IMR-90 (cell line): ENCODE data around the gene C3orf18. TPM values are rescaled to one million over a fixed set of nuclear protein-coding genes. Genes with fewer than 3 reads are reported as not detected.

Experiments used
- ATAC-seq: fragments of 200-7000 bp; cut with Tn5 transposase; 2 replicates; pipeline ENCODE4 v1.9.1; 2020; ENCODE audit warnings: low read depth, mild to moderate bottlenecking, moderate library complexity
- BruUV-seq: library from RNA; stranded (reverse); fragments of 400-500 nt; replicated peaks from 2 replicates; lab custom pipeline; 2021; lab: Mats Ljungman, UMichigan
- CTCF ChIA-PET: fragments of 300-600 bp; formaldehyde crosslinking; extraction: SDS; loops from one replicate; lab custom pipeline; 2021; ENCODE audit warnings: antibody characterized with exemption; lab: Yijun Ruan, JAX
- POLR2A ChIA-PET: fragments of 300-600 bp; sonication (Branson Sonifier 250); formaldehyde crosslinking; loops from one replicate; lab custom pipeline; 2022; ENCODE audit warnings: antibody characterized with exemption; ENCODE audit not compliant: unreplicated experiment; lab: Charles Lee
- DNase-seq: peaks from one replicate; pipeline ENCODE4 v3.0.0; 2013
- H2AFZ ChIP-seq: replicated peaks from 2 replicates; pipeline ENCODE3; 2013; ENCODE audit warnings: low read length, mild to moderate bottlenecking; ENCODE audit not compliant: poor library complexity
- H2AK5ac ChIP-seq: 2 replicates; pipeline ENCODE4 v1.6.1; 2013; ENCODE audit warnings: low read depth, low read length, inconsistent platforms
- H2AK9ac ChIP-seq: replicated peaks from 2 replicates; pipeline ENCODE3; 2013; ENCODE audit warnings: mild to moderate bottlenecking, low read depth, low read length, moderate library complexity; ENCODE audit not compliant: poor library complexity
- H2BK120ac ChIP-seq: 2 replicates; pipeline ENCODE4 v1.6.1; 2013; ENCODE audit warnings: low read depth, low read length, inconsistent platforms
- H2BK15ac ChIP-seq: 3 replicates; pipeline ENCODE4 v1.6.1; 2013; ENCODE audit warnings: low read depth, low read length, inconsistent platforms
- H2BK20ac ChIP-seq: 2 replicates; pipeline ENCODE4 v1.6.1; 2013; ENCODE audit warnings: low read depth, mild to moderate bottlenecking, inconsistent platforms, low read length, moderate library complexity
- H2BK5ac ChIP-seq: 2 replicates; pipeline ENCODE4 v1.6.1; 2013; ENCODE audit warnings: mild to moderate bottlenecking, low read depth, low read length, inconsistent platforms; ENCODE audit not compliant: poor library complexity, severe bottlenecking
- H3K14ac ChIP-seq: replicated peaks from 2 replicates; pipeline ENCODE4 v1.6.1; 2013; ENCODE audit warnings: low read depth, low read length, inconsistent platforms
- H3K18ac ChIP-seq: 2 replicates; pipeline ENCODE4 v1.6.1; 2013; ENCODE audit warnings: low read depth, low read length, control low read depth
- H3K23ac ChIP-seq: 2 replicates; pipeline ENCODE4 v1.6.1; 2013; ENCODE audit warnings: low read depth, low read length, inconsistent platforms
- H3K27ac ChIP-seq: 2 replicates; pipeline ENCODE4 v1.5.1; 2013; ENCODE audit warnings: mild to moderate bottlenecking, control low read depth, low read length; ENCODE audit not compliant: insufficient read depth
- H3K27me3 ChIP-seq: 2 replicates; pipeline ENCODE4 v1.6.1; 2013; ENCODE audit warnings: low read length; ENCODE audit not compliant: control insufficient read depth, insufficient read depth
- H3K36me3 ChIP-seq: 2 replicates; pipeline ENCODE4 v1.6.1; 2013; ENCODE audit warnings: low read length, mixed read lengths; ENCODE audit not compliant: control insufficient read depth, insufficient read depth
- H3K4ac ChIP-seq: 2 replicates; pipeline ENCODE4 v1.6.1; 2013; ENCODE audit warnings: low read depth, low read length, inconsistent platforms
- H3K4me1 ChIP-seq: 2 replicates; pipeline ENCODE4 v1.6.1; 2013; ENCODE audit warnings: low read length, mixed read lengths; ENCODE audit not compliant: control insufficient read depth, insufficient read depth
- H3K4me2 ChIP-seq: 2 replicates; pipeline ENCODE4 v1.6.1; 2013; ENCODE audit warnings: low read depth, mild to moderate bottlenecking, control low read depth, low read length, moderate library complexity
- H3K4me3 ChIP-seq: 2 replicates; pipeline ENCODE4 v1.5.1; 2013; ENCODE audit warnings: low read depth, mild to moderate bottlenecking, control low read depth, low read length, moderate library complexity; ENCODE audit not compliant: insufficient read depth
- H3K56ac ChIP-seq: 2 replicates; pipeline ENCODE4 v1.6.1; 2013; ENCODE audit warnings: low read length, inconsistent platforms; ENCODE audit not compliant: insufficient read depth; ENCODE audit errors: extremely low read depth
- H3K79me1 ChIP-seq, 2 experiments: 2 replicates each; pipeline ENCODE4 v1.6.1; 2013; ENCODE audit warnings: low read length in 2 of 2, inconsistent platforms in 1 of 2, low read depth in 1 of 2
- H3K9ac ChIP-seq: 2 replicates; pipeline ENCODE4 v1.6.1; 2013; ENCODE audit warnings: low read depth, low read length, control low read depth
- H3K9me1 ChIP-seq: 2 replicates; pipeline ENCODE4 v1.6.1; 2013; ENCODE audit warnings: low read length, inconsistent platforms; ENCODE audit not compliant: insufficient read depth
- H3K9me3 ChIP-seq: 2 replicates; pipeline ENCODE4 v1.6.1; 2013; ENCODE audit warnings: low read length; ENCODE audit not compliant: control insufficient read depth, insufficient read depth
- H4K20me1 ChIP-seq: 2 replicates; pipeline ENCODE4 v1.6.1; 2013; ENCODE audit warnings: low read length, inconsistent platforms; ENCODE audit not compliant: insufficient read depth
- H4K5ac ChIP-seq: 2 replicates; pipeline ENCODE4 v1.6.1; 2013; ENCODE audit warnings: mild to moderate bottlenecking, low read depth, low read length, control low read depth
- H4K8ac ChIP-seq, 2 experiments: 2 replicates each; pipeline ENCODE4 v1.6.1; 2013; ENCODE audit warnings: low read depth in 2 of 2, low read length in 2 of 2, control low read depth in 1 of 2, inconsistent platforms in 1 of 2
- H4K91ac ChIP-seq: 2 replicates; pipeline ENCODE4 v1.6.1; 2013; ENCODE audit warnings: low read depth, low read length, inconsistent platforms; ENCODE audit not compliant: insufficient read depth
- CHD1 ChIP-seq: IDR thresholded peaks from 2 replicates; pipeline ENCODE4 v1.6.1; 2012; ENCODE audit warnings: low read depth, low read length, improper control_type of control experiment
- MAFK ChIP-seq: IDR thresholded peaks from 2 replicates; pipeline ENCODE4 v1.6.1; 2012; ENCODE audit warnings: low read depth, low read length, improper control_type of control experiment
- MAZ ChIP-seq: IDR thresholded peaks from 2 replicates; pipeline ENCODE4 v1.6.1; 2012; ENCODE audit warnings: low read depth, mild to moderate bottlenecking, low read length, improper control_type of control experiment, moderate library complexity, borderline replicate concordance
- MXI1 ChIP-seq: IDR thresholded peaks from 2 replicates; pipeline ENCODE4 v1.6.1; 2012; ENCODE audit warnings: low read depth, mild to moderate bottlenecking, low read length, moderate library complexity, borderline replicate concordance
- POLR2A ChIP-seq: IDR thresholded peaks from 2 replicates; pipeline ENCODE4 v1.6.1; 2012; ENCODE audit warnings: mild to moderate bottlenecking, low read depth, low read length
- RAD21 ChIP-seq: IDR thresholded peaks from 2 replicates; pipeline ENCODE4 v1.6.1; 2012; ENCODE audit warnings: low read length, improper control_type of control experiment
- RCOR1 ChIP-seq: IDR thresholded peaks from 2 replicates; pipeline ENCODE4 v1.6.1; 2012; ENCODE audit warnings: mild to moderate bottlenecking, low read length, improper control_type of control experiment; ENCODE audit not compliant: insufficient replicate concordance
- RFX5 ChIP-seq: IDR thresholded peaks from 2 replicates; pipeline ENCODE4 v1.8.0; 2012; ENCODE audit warnings: low read depth, mild to moderate bottlenecking, low read length, moderate library complexity
- SMC3 ChIP-seq: fragments of 150-350 bp; IDR thresholded peaks from 2 replicates; pipeline ENCODE4 v1.6.1; 2016; ENCODE audit warnings: low read depth, mild to moderate bottlenecking, antibody characterized with exemption, low read length, moderate library complexity
- WGBS, 2 experiments: methylation state at CpG; one replicate each; pipeline versions ENCODE4 v1.1.5 to v1.1.7; 2013; ENCODE audit warnings: missing lambda C conversion rate in 2 of 2; ENCODE audit not compliant: insufficient read length in 1 of 2; ENCODE audit errors: extremely low coverage in 2 of 2; 5-methylcytosine and 5-hydroxymethylcytosine counted together
- dilution Hi-C: fragments of 300-500 bp; cut with HindIII; formaldehyde crosslinking; loops from one replicate; pipeline ENCODE4 v1.14.3; 2018; ENCODE audit warnings: low sequenced_read_pairs; ENCODE audit not compliant: unreplicated experiment
- in situ Hi-C: fragments of 300-500 bp; cut with MboI; formaldehyde crosslinking; loops from 3 replicates; pipeline ENCODE4 v1.14.3; 2019; ENCODE audit warnings: low sequenced_read_pairs, inconsistent platforms, mixed read lengths
- intact Hi-C: fragments of 100-400 bp; cut with micrococcal nuclease; formaldehyde crosslinking; loops from 2 replicates; pipeline ENCODE4 v1.10.0; 2022
- polyA plus RNA-seq, 3 experiments: library from polyadenylated mRNA; depleted of rRNA; stranded (reverse); fragments of >200 nt; gene quantifications; 2 replicates each; pipeline ENCODE4 v1.2.3, GENCODE V29; 2012; ENCODE audit warnings: low replicate concordance in 1 of 3
- total RNA-seq: library from RNA; depleted of rRNA; stranded (reverse); fragments of >200 nt; gene quantifications from 2 replicates; pipeline ENCODE4 v1.2.3, GENCODE V29; 2012
- TF ChIP-seq, protein P1 (sequence below): conservative IDR thresholded peaks from 2 replicates; pipeline ENCODE4 v1.5.1; 2012; ENCODE audit warnings: mild to moderate bottlenecking, low read depth, low read length, improper control_type of control experiment
- TF ChIP-seq, protein P2 (sequence below): fragments of 150-350 bp; IDR thresholded peaks from 2 replicates; pipeline ENCODE4 v1.6.1; 2017; ENCODE audit warnings: mild to moderate bottlenecking, antibody characterized with exemption, low read length, low read depth

C3orf18 gene
- total and polyA plus RNA-seq, 2 of the 4 experiments (the other 2 are of a cell fraction), result 6.8 to 10.6 TPM

DNA sequence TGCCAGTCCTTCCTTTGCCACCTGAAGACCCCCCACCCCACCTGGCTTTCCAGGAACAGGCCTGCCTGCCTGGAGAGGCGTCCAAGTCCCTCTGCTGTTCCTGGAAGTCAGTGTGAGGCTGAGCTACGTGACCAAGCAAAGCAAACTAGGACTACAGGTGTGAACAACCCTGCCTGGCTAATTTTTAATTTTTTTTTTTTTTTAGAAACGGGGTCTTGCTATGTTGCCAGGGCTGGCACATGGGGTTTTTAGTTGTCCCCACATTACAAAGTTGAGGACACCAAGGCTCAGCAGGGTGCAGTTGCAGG lies 19.2 kb upstream of the C3orf18 start:
- WGBS, 2 experiments, result no CpG with 5 or more reads among the region's 3 CpGs
- TF ChIP-seq SMC3 (no peak), MXI1 (no peak), POLR2A (no peak), MAFK (no peak), RCOR1 (no peak), RFX5 (no peak), CHD1 (no peak), RAD21 (no peak), MAZ (no peak)
- TF ChIP-seq, protein P1, sequence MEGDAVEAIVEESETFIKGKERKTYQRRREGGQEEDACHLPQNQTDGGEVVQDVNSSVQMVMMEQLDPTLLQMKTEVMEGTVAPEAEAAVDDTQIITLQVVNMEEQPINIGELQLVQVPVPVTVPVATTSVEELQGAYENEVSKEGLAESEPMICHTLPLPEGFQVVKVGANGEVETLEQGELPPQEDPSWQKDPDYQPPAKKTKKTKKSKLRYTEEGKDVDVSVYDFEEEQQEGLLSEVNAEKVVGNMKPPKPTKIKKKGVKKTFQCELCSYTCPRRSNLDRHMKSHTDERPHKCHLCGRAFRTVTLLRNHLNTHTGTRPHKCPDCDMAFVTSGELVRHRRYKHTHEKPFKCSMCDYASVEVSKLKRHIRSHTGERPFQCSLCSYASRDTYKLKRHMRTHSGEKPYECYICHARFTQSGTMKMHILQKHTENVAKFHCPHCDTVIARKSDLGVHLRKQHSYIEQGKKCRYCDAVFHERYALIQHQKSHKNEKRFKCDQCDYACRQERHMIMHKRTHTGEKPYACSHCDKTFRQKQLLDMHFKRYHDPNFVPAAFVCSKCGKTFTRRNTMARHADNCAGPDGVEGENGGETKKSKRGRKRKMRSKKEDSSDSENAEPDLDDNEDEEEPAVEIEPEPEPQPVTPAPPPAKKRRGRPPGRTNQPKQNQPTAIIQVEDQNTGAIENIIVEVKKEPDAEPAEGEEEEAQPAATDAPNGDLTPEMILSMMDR, result no peak
- TF ChIP-seq, protein P2, sequence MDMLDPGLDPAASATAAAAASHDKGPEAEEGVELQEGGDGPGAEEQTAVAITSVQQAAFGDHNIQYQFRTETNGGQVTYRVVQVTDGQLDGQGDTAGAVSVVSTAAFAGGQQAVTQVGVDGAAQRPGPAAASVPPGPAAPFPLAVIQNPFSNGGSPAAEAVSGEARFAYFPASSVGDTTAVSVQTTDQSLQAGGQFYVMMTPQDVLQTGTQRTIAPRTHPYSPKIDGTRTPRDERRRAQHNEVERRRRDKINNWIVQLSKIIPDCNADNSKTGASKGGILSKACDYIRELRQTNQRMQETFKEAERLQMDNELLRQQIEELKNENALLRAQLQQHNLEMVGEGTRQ, result no peak
- Histone ChIP-seq H4K20me1 (no peaks in the 10 kb centered on the region), H3K4me3 (no peak overlapping the region), H3K9me1 (0 out of 2 replicates have a peak, but pooled peaks cover 3% of the 10 kb centered on the region), H2AK9ac (no peak overlapping the region), H3K4ac (no peak overlapping the region), H3K4me1 (no peaks in the 10 kb centered on the region; the same call in 1 of the 2 replicates), H3K9me3 (no peaks in the 10 kb centered on the region), H2AK5ac (no peak overlapping the region), H3K14ac (no peak overlapping the region), H2BK120ac (no peak overlapping the region), H3K27me3 (no peaks in the 10 kb centered on the region), H2BK15ac (no peak overlapping the region), H2BK20ac (no peak overlapping the region), H4K8ac (no peak overlapping the region), H3K18ac (no peak overlapping the region), H3K4me2 (no peak overlapping the region), H3K36me3 (peaks cover 6% of the 10 kb centered on the region; the same call in 1 of the 2 replicates), H3K23ac (no peak overlapping the region), H2AFZ (no peak overlapping the region), H4K91ac (no peak overlapping the region), H3K79me1 (no peaks in the 10 kb centered on the region), H3K27ac (no peak overlapping the region), H4K5ac (no peak overlapping the region), H2BK5ac (no peak overlapping the region), H3K9ac (no peak overlapping the region), H3K56ac (no peak overlapping the region)
- intact Hi-C loops (no loop called here), in situ Hi-C loops (no loop called here), dilution Hi-C loops (no loop called here)
- no TSS peak for BruUV-seq
- ATAC-seq (no peak), DNase-seq (no peak)
- POLR2A ChIA-PET, result no interaction called here
- CTCF ChIA-PET, result interaction anchor here (0.6 kb wide), 1 partner anchor 45 kb away, joined by 3 read pairs; no protein-coding TSS in a partner anchor
